ENCODE measurements around the gene COL28A1.

GRCh38 chr7:7533831-7534430 lies 1.7 kb downstream of the COL28A1 start:
- TF ChIP-seq, protein P1, sequence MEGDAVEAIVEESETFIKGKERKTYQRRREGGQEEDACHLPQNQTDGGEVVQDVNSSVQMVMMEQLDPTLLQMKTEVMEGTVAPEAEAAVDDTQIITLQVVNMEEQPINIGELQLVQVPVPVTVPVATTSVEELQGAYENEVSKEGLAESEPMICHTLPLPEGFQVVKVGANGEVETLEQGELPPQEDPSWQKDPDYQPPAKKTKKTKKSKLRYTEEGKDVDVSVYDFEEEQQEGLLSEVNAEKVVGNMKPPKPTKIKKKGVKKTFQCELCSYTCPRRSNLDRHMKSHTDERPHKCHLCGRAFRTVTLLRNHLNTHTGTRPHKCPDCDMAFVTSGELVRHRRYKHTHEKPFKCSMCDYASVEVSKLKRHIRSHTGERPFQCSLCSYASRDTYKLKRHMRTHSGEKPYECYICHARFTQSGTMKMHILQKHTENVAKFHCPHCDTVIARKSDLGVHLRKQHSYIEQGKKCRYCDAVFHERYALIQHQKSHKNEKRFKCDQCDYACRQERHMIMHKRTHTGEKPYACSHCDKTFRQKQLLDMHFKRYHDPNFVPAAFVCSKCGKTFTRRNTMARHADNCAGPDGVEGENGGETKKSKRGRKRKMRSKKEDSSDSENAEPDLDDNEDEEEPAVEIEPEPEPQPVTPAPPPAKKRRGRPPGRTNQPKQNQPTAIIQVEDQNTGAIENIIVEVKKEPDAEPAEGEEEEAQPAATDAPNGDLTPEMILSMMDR (IDR thresholded peaks at IDR 0.05) = no peak
- TF ChIP-seq POLR2A (IDR thresholded peaks at IDR 0.05) = no peak

All from lower leg skin (tissue), 3 donors.